Heart right ventricle (tissue), 16 donors: ENCODE measurements around the gene SMIM35. TPM values are rescaled to one million over a fixed set of nuclear protein-coding genes. Genes with fewer than 3 reads are reported as not detected.

Source experiments
- ATAC-seq, 8 donors: fragments of 200-7000 bp; cut with Tn5 transposase; one replicate each; pipeline ENCODE4 v1.9.1; 2020; ENCODE audit warnings: mild to moderate bottlenecking in 8 of 8, moderate library complexity in 8 of 8, moderate number of reproducible peaks in 1 of 8
- DNase-seq, 2 donors: peaks; one replicate each; pipeline ENCODE4 v3.0.0-alpha.2; 2020
- H3K27ac ChIP-seq, 10 donors: fragments of 200-600 bp; sonication (generic) in 2 of 10; one replicate each; pipeline versions ENCODE4 v1.5.0 to v1.8.0; 2020 to 2022; ENCODE audit warnings: mild to moderate bottlenecking in 3 of 10
- H3K27me3 ChIP-seq, 7 donors: fragments of 200-600 bp; one replicate each; pipeline ENCODE4 v1.8.0; 2021 to 2022; ENCODE audit warnings: mild to moderate bottlenecking in 2 of 7
- H3K36me3 ChIP-seq, 9 donors: fragments of 200-600 bp; sonication (generic) in 1 of 9; one replicate each; pipeline versions ENCODE4 v1.5.0 to v1.8.0; 2020 to 2022; ENCODE audit warnings: mild to moderate bottlenecking in 2 of 9
- H3K4me1 ChIP-seq, 9 donors: fragments of 200-600 bp; sonication (generic) in 1 of 9; one replicate each; pipeline versions ENCODE4 v1.5.0 to v1.8.0; 2020 to 2022; ENCODE audit warnings: mild to moderate bottlenecking in 4 of 9
- H3K4me3 ChIP-seq, 10 donors: fragments of 200-600 bp; sonication (generic) in 2 of 10; one replicate each; pipeline versions ENCODE4 v1.5.0 to v1.8.0; 2020 to 2022; ENCODE audit warnings: mild to moderate bottlenecking in 7 of 10, moderate library complexity in 2 of 10
- H3K9me3 ChIP-seq, 11 donors: fragments of 200-600 bp in 10 of 11; sonication (generic) in 2 of 11; one replicate each; pipeline versions ENCODE4 v1.5.0 to v1.8.0; 2013 to 2022; ENCODE audit warnings: mild to moderate bottlenecking in 2 of 11, control low read depth in 1 of 11, moderate library complexity in 1 of 11
- CTCF ChIP-seq, 9 donors: fragments of 200-600 bp; sonication (generic) in 2 of 9; IDR thresholded peaks; one replicate each; pipeline versions ENCODE4 v1.5.0 to v1.8.0; 2021 to 2022; ENCODE audit warnings: antibody characterized with exemption in 9 of 9, mild to moderate bottlenecking in 5 of 9, moderate library complexity in 1 of 9
- WGBS, 2 donors: extraction: QIAGEN DNeasy Blood & Tissue Kit; methylation state at CpG; one replicate each; pipeline ENCODE4 v1.1.7; 2013; ENCODE audit warnings: inconsistent platforms in 1 of 2; 5-methylcytosine and 5-hydroxymethylcytosine counted together
- intact Hi-C, 10 donors: fragments of 100-400 bp; cut with DNase I; formaldehyde crosslinking; loops; one replicate each; pipeline versions ENCODE4 v1.11.1 to v1.14.2; 2022
- polyA plus RNA-seq, 2 donors: library from polyadenylated mRNA; stranded (reverse); fragments of 200-250 nt; gene quantifications; one replicate each; pipeline ENCODE4 v1.2.3, GENCODE V29; 2013
- total RNA-seq, 10 donors: library from RNA; stranded (reverse); fragmentation: NEBNext Ultra II Directional in 3 of 10; extraction: Animal tissue kit (Norgen Biotek cat#: 25700) in 3 of 10; gene quantifications; one replicate each; pipeline versions ENCODE4 v1.2.1 to v1.2.4, GENCODE V29; 2021 to 2023
- donor health status: Arrhythmogenic right ventricular cardiomyopathy.
- donor health status: ischemic (EF 13 %, LVEDD 7.1; RV severe dilation, severe dysfunction).
- donor health status: healthy with polysubstance abuse.
- donor health status: DM: no; HTN: yes; CAD: no.
- donor health status: DM: no; HTN: no; CAD: no.
- donor health status: ischemic (EF 25% LVEDD 6.9; RV normal size, moderate dysfunction).
- donor health status: ischemic (EF 25% LVEDD 5.7; RV mildly dilated, moderate dysfunction).
- donor health status: healthy.
- donor health status: DM: yes; HTN: yes; CAD: no.
- donor health status: Ischemic cardiomyopathy.
- donor health status: ischemic (EF 35%, LVEDD 5.7; RV mildly dilated, moderate dysfunction).
- donor health status: nonischemic (EF 11% LVEDD 7.7; RV severe dilation, severe dysfunction).
- donor health status: DM: yes; HTN: yes; CAD: no.
- donor health status: PGD.
- donor health status: ischemic (EF 29% LVEDD 5.4; RV normal size, mild dysfunction).
- donor health status: nonischemic (EF 23%, LVEDD 6.1; RV moderate dilation, normal function).

The SMIM35 gene
- total and polyA plus RNA-seq, 12 donors, result not detected

GRCh38 chr11:118117790-118118601, 31.2 kb upstream of the SMIM35 start:
- Histone ChIP-seq H3K4me3 (no peak overlapping the region), H3K27me3 (no peaks in the 10 kb centered on the region), H3K27ac (peak overlapping the region in 9 of 10 donors; percentile 5 to 72 (median 55)), H3K9me3 (peaks cover 0 to 5% (median 0%) of the 10 kb centered on the region in 11 donors), H3K4me1 (peaks cover 0 to 22% (median 14%) of the 10 kb centered on the region in 9 donors), H3K36me3 (no peaks in the 10 kb centered on the region)
- no peak for DNase-seq
- ATAC-seq, result peak; percentile 50 to 90 (median 74)
- no peak for TF ChIP-seq CTCF (IDR thresholded peaks at IDR 0.05)
- 55 to 56% methylated on average over 9 of the region's 9 CpGs for WGBS, 2 donors
- intact Hi-C loops, result no loop called here

- Histone ChIP-seq H3K27ac (no peak overlapping the region), H3K27me3 (no peaks in the 10 kb centered on the region), H3K4me3 (no peak overlapping the region), H3K36me3 (no peaks in the 10 kb centered on the region), H3K9me3 (no peaks in the 10 kb centered on the region), H3K4me1 (peaks cover 0 to 22% (median 14%) of the 10 kb centered on the region in 9 donors)
- ATAC-seq (no peak), DNase-seq (no peak)
- no peak for TF ChIP-seq CTCF (IDR thresholded peaks at IDR 0.05)
- 85 to 90% methylated on average over 7 of the region's 7 CpGs for WGBS, 2 donors
- intact Hi-C loops, result no loop called here
Observed at GRCh38 chr11:118115048-118115447, 28.3 kb upstream of the SMIM35 start.

- no peak for TF ChIP-seq CTCF (IDR thresholded peaks at IDR 0.05)
- H3K27me3 ChIP-seq, result no peaks in the 10 kb centered on the region
- intact Hi-C loops, result no loop called here
- WGBS, 2 donors, result 70 to 92% methylated on average over 1 of the region's 1 CpG
- DNase-seq, result no peak
- no peak for ATAC-seq
- H3K36me3 ChIP-seq, result no peaks in the 10 kb centered on the region
- H3K27ac ChIP-seq, result no peak overlapping the region
- H3K4me1 ChIP-seq, result peaks cover 0 to 29% (median 14%) of the 10 kb centered on the region in 9 donors
- H3K4me3 ChIP-seq, result no peak overlapping the region
- H3K9me3 ChIP-seq, result no peaks in the 10 kb centered on the region
Observed at GRCh38 chr11:118114266-118114665, 27.5 kb upstream of the SMIM35 start.

DNA sequence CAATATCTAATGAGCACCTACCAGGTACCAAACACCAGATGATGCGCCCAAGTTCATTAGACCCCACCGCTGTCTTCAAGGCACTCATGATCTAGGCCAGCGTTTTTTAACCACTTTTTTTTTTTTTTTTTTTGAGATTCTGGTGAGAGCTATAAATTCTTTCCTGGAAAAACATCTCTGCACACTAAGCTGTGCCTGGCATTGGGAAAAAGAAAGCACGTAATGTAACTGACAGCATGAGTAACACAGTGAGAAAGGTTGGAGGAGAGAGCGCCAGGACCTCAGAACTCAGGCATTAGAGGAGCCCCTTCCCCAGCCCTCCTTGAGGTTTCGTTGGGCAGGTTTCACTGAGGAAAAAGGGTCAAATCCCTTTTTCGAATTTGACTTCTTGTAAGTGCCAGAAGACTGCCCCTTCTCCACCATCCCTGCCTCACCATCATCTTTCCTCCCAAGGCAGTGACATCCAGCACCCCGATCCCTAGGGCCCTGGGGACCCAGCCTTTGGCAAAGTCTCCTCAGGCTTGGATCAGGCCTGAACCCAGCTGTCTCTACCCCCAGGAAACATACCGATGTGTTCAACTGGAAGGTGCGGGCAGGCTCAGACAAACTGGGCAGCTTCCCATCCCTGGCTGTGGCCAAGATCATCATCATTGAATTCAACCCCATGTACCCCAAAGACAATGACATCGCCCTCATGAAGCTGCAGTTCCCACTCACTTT, 26.1 kb upstream of the SMIM35 start:
- no peaks in the 10 kb centered on the region for H3K9me3 ChIP-seq
- intact Hi-C loops, result no loop called here
- no peak for ATAC-seq
- H3K36me3 ChIP-seq, result no peaks in the 10 kb centered on the region
- WGBS, 2 donors, result 91 to 92% methylated on average over 11 of the region's 11 CpGs
- no peak for DNase-seq
- H3K27ac ChIP-seq, result no peak overlapping the region
- H3K4me1 ChIP-seq, result peaks cover 0 to 23% (median 14%) of the 10 kb centered on the region in 9 donors
- no peak for TF ChIP-seq CTCF (IDR thresholded peaks at IDR 0.05)
- H3K27me3 ChIP-seq, result no peaks in the 10 kb centered on the region
- no peak overlapping the region for H3K4me3 ChIP-seq
